ENCODE data around the gene MAP4. TPM values are rescaled to one million over a fixed set of nuclear protein-coding genes. Genes with fewer than 3 reads are reported as not detected.

MAP4 gene
- polyA plus RNA-seq, 2 of the 4 experiments (the other 2 are of a cell fraction): 77.7 to 98.5 TPM

- FAIRE-seq (no peak), DNase-seq (ENCODE audit: low read depth in 1 of 2, low spot score in 1 of 2) (no peak), ATAC-seq (peak in 1 of 2 experiments; percentile 47; a peak in 3 of 6 replicates)
- ChIA-PET CTCF (interaction anchor here (2.3 kb wide), 1 partner anchor 40 kb away, joined by 7 read pairs; no protein-coding TSS in a partner anchor), POLR2A (no interaction called here)
- Histone ChIP-seq H3K4me3 (no peak overlapping the region), H3K27ac (0 out of 6 replicates have a peak overlapping the region, but pooled peaks of 1 of the 2 experiments have one; percentile 43), H3K4me2 (peak overlapping the region; percentile 52), H3K4me1 (peaks cover 19% of the 10 kb centered on the region), H3K9me3 (no peaks in the 10 kb centered on the region)
- no peak for TF ChIP-seq ELK1 (IDR thresholded peaks at IDR 0.05; ENCODE audit: low read depth, low read length)
- no peak for TF ChIP-seq BHLHE40 (IDR thresholded peaks at IDR 0.05; ENCODE audit: low read depth, low read length)
- no peak for TF ChIP-seq NFE2L2 (conservative IDR thresholded peaks at IDR 0.05; ENCODE audit: low read length)
- TF ChIP-seq PBX3 (IDR thresholded peaks at IDR 0.05): no peak
- TF ChIP-seq TP53 (CRISPR knock-in tag; IDR thresholded peaks at IDR 0.05): no peak
- no peak for TF ChIP-seq CHD2 (IDR thresholded peaks at IDR 0.05; ENCODE audit: low read length, partially characterized antibody)
- no peak for TF ChIP-seq SMC3 (IDR thresholded peaks at IDR 0.05)
- TF ChIP-seq MAZ (IDR thresholded peaks at IDR 0.05; ENCODE audit: borderline replicate concordance, low read depth, low read length): no peak
- no peak for TF ChIP-seq TFCP2L1 (CRISPR knock-in tag; IDR thresholded peaks at IDR 0.05)
- no peak for TF ChIP-seq GATA3 (IDR thresholded peaks at IDR 0.05; ENCODE audit: borderline replicate concordance)
- 55% methylated on average over 3 of the region's 3 CpGs for WGBS (ENCODE audit: missing lambda C conversion rate)
These were observed 66.2 kb downstream of the MAP4 start for GRCh38 chr3:47949979-47950378.

GRCh38 chr3:47940232-47940631 lies 76.0 kb downstream of the MAP4 start:
- no peaks in the 10 kb centered on the region for H3K4me1 ChIP-seq
- ChIA-PET POLR2A (no interaction called here), CTCF (no interaction called here)
- H3K4me2 ChIP-seq: no peak overlapping the region
- ATAC-seq (no peak), FAIRE-seq (no peak), DNase-seq (ENCODE audit: low read depth in 1 of 2, low spot score in 1 of 2) (no peak)
- no peak overlapping the region for H3K4me3 ChIP-seq
- no peak overlapping the region for H3K27ac ChIP-seq
- TF ChIP-seq RCOR1 (IDR thresholded peaks at IDR 0.05; ENCODE audit: low read depth, low read length) (no peak), ZNF302 (CRISPR knock-in tag; IDR thresholded peaks at IDR 0.05) (no peak), JUNB (IDR thresholded peaks at IDR 0.05) (no peak), EP300 (IDR thresholded peaks at IDR 0.05) (no peak), BHLHE40 (IDR thresholded peaks at IDR 0.05; ENCODE audit: low read depth, low read length) (no peak), ZSCAN20 (CRISPR knock-in tag; IDR thresholded peaks at IDR 0.05) (no peak), HMGXB4 (CRISPR knock-in tag; IDR thresholded peaks at IDR 0.05; ENCODE audit: borderline replicate concordance) (no peak), RNF2 (IDR thresholded peaks at IDR 0.05; ENCODE audit: borderline replicate concordance, low read depth) (no peak), MAZ (IDR thresholded peaks at IDR 0.05; ENCODE audit: borderline replicate concordance, low read depth, low read length) (no peak), ELK1 (IDR thresholded peaks at IDR 0.05; ENCODE audit: low read depth, low read length) (no peak)
- no peaks in the 10 kb centered on the region for H3K9me3 ChIP-seq
- WGBS (ENCODE audit: missing lambda C conversion rate): 100% methylated on average over 1 of the region's 1 CpG

GRCh38 chr3:47932421-47932820 lies 83.8 kb downstream of the MAP4 start:
- no peak overlapping the region for H3K27ac ChIP-seq
- ChIA-PET POLR2A (no interaction called here), CTCF (interaction anchor here (0.6 to 1.9 kb wide), 2 partner anchors 11 to 57 kb away, joined by 3 to 5 read pairs; no protein-coding TSS in a partner anchor)
- ATAC-seq (no peak), DNase-seq (ENCODE audit: low read depth in 1 of 2, low spot score in 1 of 2) (no peak), FAIRE-seq (no peak)
- H3K4me2 ChIP-seq: no peak overlapping the region
- 97% methylated on average over 5 of the region's 5 CpGs for WGBS (ENCODE audit: missing lambda C conversion rate)
- no peaks in the 10 kb centered on the region for H3K9me3 ChIP-seq
- no peak overlapping the region for H3K4me3 ChIP-seq
- H3K4me1 ChIP-seq: no peaks in the 10 kb centered on the region
- TF ChIP-seq CTCF (IDR thresholded peaks at IDR 0.05): no peak
- TF ChIP-seq HES2 (IDR thresholded peaks at IDR 0.05): no peak
- TF ChIP-seq FOSB (CRISPR knock-in tag; IDR thresholded peaks at IDR 0.05): no peak
- no peak for TF ChIP-seq PBX3 (IDR thresholded peaks at IDR 0.05)
- TF ChIP-seq RAD21 (conservative IDR thresholded peaks at IDR 0.05 in 1 of 2, IDR thresholded peaks at IDR 0.05 in 1 of 2): no peak
- TF ChIP-seq EHMT2 (IDR thresholded peaks at IDR 0.05; ENCODE audit: low read depth): no peak
- TF ChIP-seq ZNF302 (CRISPR knock-in tag; IDR thresholded peaks at IDR 0.05): no peak
- no peak for TF ChIP-seq MAZ (IDR thresholded peaks at IDR 0.05; ENCODE audit: borderline replicate concordance, low read depth, low read length)
- no peak for TF ChIP-seq CBX8 (IDR thresholded peaks at IDR 0.05)
- TF ChIP-seq FOSL2 (IDR thresholded peaks at IDR 0.05): no peak
- no peak for TF ChIP-seq FOSL2 (CRISPR knock-in tag; IDR thresholded peaks at IDR 0.05)
- no peak for TF ChIP-seq POLR2A (IDR thresholded peaks at IDR 0.05; ENCODE audit: low read length)

All from A549 (cell line).